Mesendoderm (in vitro differentiated cells): Measurements from ENCODE around the gene HSD11B1.

Source experiments
- DNase-seq: peaks from one replicate; pipeline ENCODE4 v3.0.0; 2013
- H2AK5ac ChIP-seq: 2 replicates; pipeline ENCODE4 v1.6.1; 2013; ENCODE audit warnings: low read length, inconsistent platforms
- H2BK120ac ChIP-seq: 2 replicates; pipeline ENCODE4 v1.6.1; 2013; ENCODE audit warnings: low read depth, mild to moderate bottlenecking, low read length, moderate library complexity, mixed read lengths
- H2BK15ac ChIP-seq: replicated peaks from 2 replicates; pipeline ENCODE4 v1.6.1; 2013; ENCODE audit warnings: low read depth, mild to moderate bottlenecking, moderate library complexity
- H2BK5ac ChIP-seq: 2 replicates; pipeline ENCODE4 v1.6.1; 2013; ENCODE audit warnings: low read length, inconsistent platforms
- H3K18ac ChIP-seq: 2 replicates; pipeline ENCODE4 v1.6.1; 2013; ENCODE audit warnings: mild to moderate bottlenecking, low read length, mixed read lengths
- H3K23ac ChIP-seq: one replicate; pipeline ENCODE4 v1.6.1; 2013; ENCODE audit warnings: low read length
- H3K27ac ChIP-seq: 2 replicates; pipeline ENCODE4 v1.5.1; 2013; ENCODE audit warnings: low read depth, mild to moderate bottlenecking, inconsistent platforms, low read length, moderate library complexity
- H3K27me3 ChIP-seq: 2 replicates; pipeline ENCODE4 v1.6.1; 2013; ENCODE audit warnings: low read length, control low read depth, mild to moderate bottlenecking, inconsistent platforms; ENCODE audit not compliant: insufficient read depth, poor library complexity
- H3K36me3 ChIP-seq: 2 replicates; pipeline ENCODE4 v1.6.1; 2013; ENCODE audit warnings: low read length, inconsistent platforms; ENCODE audit not compliant: control insufficient read depth, insufficient read depth
- H3K4ac ChIP-seq: one replicate; pipeline ENCODE4 v1.6.1; 2013; ENCODE audit warnings: low read depth, mild to moderate bottlenecking, low read length, moderate library complexity
- H3K4me1 ChIP-seq: 2 replicates; pipeline ENCODE4 v1.6.1; 2013; ENCODE audit warnings: low read depth, low read length, inconsistent platforms; ENCODE audit not compliant: control insufficient read depth
- H3K4me2 ChIP-seq: 2 replicates; pipeline ENCODE4 v1.6.1; 2013; ENCODE audit warnings: low read length
- H3K4me3 ChIP-seq: 2 replicates; pipeline ENCODE4 v1.5.1; 2013; ENCODE audit warnings: mild to moderate bottlenecking, low read length
- H3K56ac ChIP-seq: one replicate; pipeline ENCODE4 v1.6.1; 2013; ENCODE audit warnings: low read length
- H3K79me1 ChIP-seq: 2 replicates; pipeline ENCODE4 v1.6.1; 2013; ENCODE audit warnings: low read length, inconsistent platforms
- H3K79me2 ChIP-seq: 2 replicates; pipeline ENCODE4 v1.6.1; 2013; ENCODE audit warnings: mild to moderate bottlenecking, low read length; ENCODE audit not compliant: control insufficient read depth, insufficient read depth
- H3K9ac ChIP-seq: 2 replicates; pipeline ENCODE4 v1.6.1; 2013; ENCODE audit warnings: low read length, inconsistent platforms
- H4K5ac ChIP-seq: one replicate; pipeline ENCODE4 v1.6.1; 2013; ENCODE audit warnings: low read length
- H4K8ac ChIP-seq: one replicate; pipeline ENCODE4 v1.6.1; 2013; ENCODE audit warnings: low read depth, mild to moderate bottlenecking, control low read depth, low read length, moderate library complexity
- WGBS: extraction: QIAGEN DNeasy Blood & Tissue Kit; methylation state at CpG from one replicate; pipeline ENCODE4 v1.1.7; 2013; ENCODE audit warnings: low lambda C conversion rate, missing lambda C conversion rate; ENCODE audit not compliant: insufficient coverage; ENCODE audit errors: extremely low coverage; 5-methylcytosine and 5-hydroxymethylcytosine counted together

Gene HSD11B1

GRCh38 chr1:209705033-209705598 is 470 bp downstream of the HSD11B1 start:
- no CpG with 5 or more reads among the region's 2 CpGs for WGBS
- no peak overlapping the region for H3K27ac ChIP-seq

GRCh38 chr1:209706622-209707021 is 2.0 kb downstream of the HSD11B1 start:
- Histone ChIP-seq H4K5ac (no peak overlapping the region), H4K8ac (no peak overlapping the region), H3K36me3 (no peaks in the 10 kb centered on the region), H3K23ac (no peak overlapping the region), H2AK5ac (no peak overlapping the region), H3K56ac (no peak overlapping the region), H3K27me3 (no peaks in the 10 kb centered on the region), H3K4ac (peak overlapping the region; percentile 31), H3K4me1 (no peaks in the 10 kb centered on the region), H3K79me1 (no peaks in the 10 kb centered on the region), H3K9ac (no peak overlapping the region), H3K4me3 (no peak overlapping the region), H2BK120ac (no peak overlapping the region), H3K18ac (no peak overlapping the region), H2BK15ac (no peak overlapping the region), H3K79me2 (no peaks in the 10 kb centered on the region), H2BK5ac (no peak overlapping the region), H3K4me2 (no peak overlapping the region), H3K27ac (no peak overlapping the region)
- DNase-seq, result no peak
- no CpG with 5 or more reads among the region's 3 CpGs for WGBS

More at GRCh38 chr1:209705033-209705598, 470 bp downstream of the HSD11B1 start:
- Histone ChIP-seq H3K56ac (no peak overlapping the region), H3K23ac (no peak overlapping the region), H3K18ac (no peak overlapping the region), H2BK120ac (no peak overlapping the region), H4K8ac (no peak overlapping the region), H4K5ac (no peak overlapping the region), H3K79me2 (no peaks in the 10 kb centered on the region), H2BK15ac (no peak overlapping the region), H3K9ac (no peak overlapping the region), H2BK5ac (no peak overlapping the region), H3K4me2 (no peak overlapping the region), H3K4me1 (no peaks in the 10 kb centered on the region), H3K4me3 (no peak overlapping the region), H3K79me1 (no peaks in the 10 kb centered on the region), H3K4ac (no peak overlapping the region), H2AK5ac (no peak overlapping the region), H3K36me3 (no peaks in the 10 kb centered on the region), H3K27me3 (no peaks in the 10 kb centered on the region)
- DNase-seq, result no peak

DNA sequence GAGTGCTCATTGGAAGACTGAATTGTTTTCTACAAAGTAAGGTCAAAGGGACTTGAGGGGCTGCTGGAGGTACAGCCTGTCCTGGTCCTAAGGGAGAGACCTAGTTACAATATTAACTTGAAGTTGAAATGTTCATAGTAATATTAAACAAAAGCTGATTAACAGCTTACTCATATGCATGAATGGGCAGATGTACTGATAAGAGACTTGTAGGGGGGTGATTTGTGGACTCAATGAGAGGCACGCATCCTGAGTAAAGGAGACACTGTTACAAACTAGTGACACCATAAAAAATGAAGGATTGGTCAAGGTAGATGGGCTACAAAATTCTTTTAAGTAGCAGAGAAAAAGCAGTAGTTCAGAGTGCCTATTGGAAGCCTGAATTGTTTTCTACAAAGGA is 2.7 kb downstream of the HSD11B1 start:
- no peaks in the 10 kb centered on the region for H3K79me1 ChIP-seq
- H2BK120ac ChIP-seq, result no peak overlapping the region
- no peak overlapping the region for H3K9ac ChIP-seq
- H3K4me2 ChIP-seq, result no peak overlapping the region
- H3K4ac ChIP-seq, result no peak overlapping the region
- no peaks in the 10 kb centered on the region for H3K79me2 ChIP-seq
- H3K18ac ChIP-seq, result no peak overlapping the region
- H3K27me3 ChIP-seq, result no peaks in the 10 kb centered on the region
- H3K4me3 ChIP-seq, result no peak overlapping the region
- no peak overlapping the region for H3K23ac ChIP-seq
- DNase-seq, result no peak
- WGBS, result no CpG with 5 or more reads among the region's 1 CpG
- no peak overlapping the region for H2BK5ac ChIP-seq
- H3K56ac ChIP-seq, result no peak overlapping the region
- no peak overlapping the region for H4K8ac ChIP-seq
- no peak overlapping the region for H2BK15ac ChIP-seq
- no peak overlapping the region for H4K5ac ChIP-seq
- H3K36me3 ChIP-seq, result no peaks in the 10 kb centered on the region
- H3K4me1 ChIP-seq, result no peaks in the 10 kb centered on the region
- no peak overlapping the region for H3K27ac ChIP-seq
- no peak overlapping the region for H2AK5ac ChIP-seq

GRCh38 chr1:209708297-209708696 is 3.7 kb downstream of the HSD11B1 start:
- no peak overlapping the region for H4K5ac ChIP-seq
- H4K8ac ChIP-seq, result no peak overlapping the region
- no peaks in the 10 kb centered on the region for H3K27me3 ChIP-seq
- no peak overlapping the region for H2BK5ac ChIP-seq
- H3K4me2 ChIP-seq, result no peak overlapping the region
- H3K9ac ChIP-seq, result no peak overlapping the region
- no peak overlapping the region for H3K4ac ChIP-seq
- H2BK15ac ChIP-seq, result no peak overlapping the region
- no peak overlapping the region for H2BK120ac ChIP-seq
- H3K23ac ChIP-seq, result no peak overlapping the region
- H3K79me2 ChIP-seq, result no peaks in the 10 kb centered on the region
- H3K4me3 ChIP-seq, result no peak overlapping the region
- H3K79me1 ChIP-seq, result no peaks in the 10 kb centered on the region
- no peaks in the 10 kb centered on the region for H3K4me1 ChIP-seq
- no peak overlapping the region for H3K56ac ChIP-seq
- DNase-seq, result no peak
- no peak overlapping the region for H3K18ac ChIP-seq
- no peaks in the 10 kb centered on the region for H3K36me3 ChIP-seq
- WGBS, result no CpG with 5 or more reads among the region's 4 CpGs
- no peak overlapping the region for H3K27ac ChIP-seq
- no peak overlapping the region for H2AK5ac ChIP-seq

DNA sequence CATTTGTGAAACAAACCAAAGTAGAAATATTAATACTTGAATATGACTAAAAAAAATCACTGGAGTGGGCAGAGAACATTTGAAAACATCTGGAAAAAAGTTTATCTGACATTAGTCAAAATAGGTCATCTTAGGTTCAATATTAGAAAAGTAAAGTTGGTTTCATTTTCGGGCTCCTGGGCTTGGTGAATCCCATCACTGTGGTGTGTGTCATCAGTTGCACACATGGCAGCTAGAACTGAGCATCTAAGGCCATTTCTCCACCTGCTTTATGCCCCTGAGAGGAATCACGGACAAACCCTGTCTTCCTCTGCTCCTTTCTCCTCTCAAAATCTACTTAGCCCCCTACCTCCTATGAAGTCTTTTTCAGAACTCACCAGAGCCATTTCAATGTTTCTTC is 5.4 kb downstream of the HSD11B1 start:
- no peak overlapping the region for H3K18ac ChIP-seq
- no peak overlapping the region for H3K4ac ChIP-seq
- no peak overlapping the region for H3K23ac ChIP-seq
- H3K9ac ChIP-seq, result no peak overlapping the region
- H2BK120ac ChIP-seq, result no peak overlapping the region
- H2BK15ac ChIP-seq, result no peak overlapping the region
- no peak for DNase-seq
- no peaks in the 10 kb centered on the region for H3K4me1 ChIP-seq
- no peaks in the 10 kb centered on the region for H3K27me3 ChIP-seq
- no peak overlapping the region for H4K8ac ChIP-seq
- H3K36me3 ChIP-seq, result no peaks in the 10 kb centered on the region
- H2BK5ac ChIP-seq, result no peak overlapping the region
- no peaks in the 10 kb centered on the region for H3K79me1 ChIP-seq
- H3K56ac ChIP-seq, result no peak overlapping the region
- no peak overlapping the region for H2AK5ac ChIP-seq
- WGBS, result no CpG with 5 or more reads among the region's 2 CpGs
- no peaks in the 10 kb centered on the region for H3K79me2 ChIP-seq
- no peak overlapping the region for H3K4me2 ChIP-seq
- no peak overlapping the region for H3K27ac ChIP-seq
- H3K4me3 ChIP-seq, result no peak overlapping the region
- no peak overlapping the region for H4K5ac ChIP-seq

GRCh38 chr1:209710847-209711246 is 6.2 kb downstream of the HSD11B1 start:
- no peak overlapping the region for H2BK15ac ChIP-seq
- no peak overlapping the region for H3K23ac ChIP-seq
- H4K8ac ChIP-seq, result no peak overlapping the region
- H3K4me2 ChIP-seq, result no peak overlapping the region
- H3K4me1 ChIP-seq, result no peaks in the 10 kb centered on the region
- H2BK120ac ChIP-seq, result no peak overlapping the region
- no peak overlapping the region for H3K4ac ChIP-seq
- no CpG with 5 or more reads among the region's 3 CpGs for WGBS
- H3K36me3 ChIP-seq, result no peaks in the 10 kb centered on the region
- no peak overlapping the region for H2AK5ac ChIP-seq
- H3K56ac ChIP-seq, result no peak overlapping the region
- no peaks in the 10 kb centered on the region for H3K79me1 ChIP-seq
- H4K5ac ChIP-seq, result no peak overlapping the region
- H3K18ac ChIP-seq, result no peak overlapping the region
- no peak overlapping the region for H3K9ac ChIP-seq
- no peaks in the 10 kb centered on the region for H3K27me3 ChIP-seq
- H3K27ac ChIP-seq, result no peak overlapping the region
- no peak overlapping the region for H2BK5ac ChIP-seq
- no peak overlapping the region for H3K4me3 ChIP-seq
- no peak for DNase-seq
- H3K79me2 ChIP-seq, result no peaks in the 10 kb centered on the region
